LNCAP (cell line): Measurements from ENCODE around the gene ATG9A.

Source experiments
- TF ChIP-seq, protein P1 (sequence below): fragments of 450-650 bp; IDR thresholded peaks from 2 replicates; pipeline ENCODE4 v1.5.1; 2017; ENCODE audit warnings: mild to moderate bottlenecking

Gene ATG9A, protein sequence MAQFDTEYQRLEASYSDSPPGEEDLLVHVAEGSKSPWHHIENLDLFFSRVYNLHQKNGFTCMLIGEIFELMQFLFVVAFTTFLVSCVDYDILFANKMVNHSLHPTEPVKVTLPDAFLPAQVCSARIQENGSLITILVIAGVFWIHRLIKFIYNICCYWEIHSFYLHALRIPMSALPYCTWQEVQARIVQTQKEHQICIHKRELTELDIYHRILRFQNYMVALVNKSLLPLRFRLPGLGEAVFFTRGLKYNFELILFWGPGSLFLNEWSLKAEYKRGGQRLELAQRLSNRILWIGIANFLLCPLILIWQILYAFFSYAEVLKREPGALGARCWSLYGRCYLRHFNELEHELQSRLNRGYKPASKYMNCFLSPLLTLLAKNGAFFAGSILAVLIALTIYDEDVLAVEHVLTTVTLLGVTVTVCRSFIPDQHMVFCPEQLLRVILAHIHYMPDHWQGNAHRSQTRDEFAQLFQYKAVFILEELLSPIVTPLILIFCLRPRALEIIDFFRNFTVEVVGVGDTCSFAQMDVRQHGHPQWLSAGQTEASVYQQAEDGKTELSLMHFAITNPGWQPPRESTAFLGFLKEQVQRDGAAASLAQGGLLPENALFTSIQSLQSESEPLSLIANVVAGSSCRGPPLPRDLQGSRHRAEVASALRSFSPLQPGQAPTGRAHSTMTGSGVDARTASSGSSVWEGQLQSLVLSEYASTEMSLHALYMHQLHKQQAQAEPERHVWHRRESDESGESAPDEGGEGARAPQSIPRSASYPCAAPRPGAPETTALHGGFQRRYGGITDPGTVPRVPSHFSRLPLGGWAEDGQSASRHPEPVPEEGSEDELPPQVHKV

GRCh38 chr2:219229305-219230058, at the start of gene ATG9A, which contains the start of gene ANKZF1:
Gene ATG9A (minus strand): TSS chr2:219229636. CDS start chr2:219228024, 1,612 bp downstream.
Gene ANKZF1 (plus strand): TSS chr2:219229806. CDS start chr2:219230258, 452 bp downstream.
- TF ChIP-seq, protein P1, sequence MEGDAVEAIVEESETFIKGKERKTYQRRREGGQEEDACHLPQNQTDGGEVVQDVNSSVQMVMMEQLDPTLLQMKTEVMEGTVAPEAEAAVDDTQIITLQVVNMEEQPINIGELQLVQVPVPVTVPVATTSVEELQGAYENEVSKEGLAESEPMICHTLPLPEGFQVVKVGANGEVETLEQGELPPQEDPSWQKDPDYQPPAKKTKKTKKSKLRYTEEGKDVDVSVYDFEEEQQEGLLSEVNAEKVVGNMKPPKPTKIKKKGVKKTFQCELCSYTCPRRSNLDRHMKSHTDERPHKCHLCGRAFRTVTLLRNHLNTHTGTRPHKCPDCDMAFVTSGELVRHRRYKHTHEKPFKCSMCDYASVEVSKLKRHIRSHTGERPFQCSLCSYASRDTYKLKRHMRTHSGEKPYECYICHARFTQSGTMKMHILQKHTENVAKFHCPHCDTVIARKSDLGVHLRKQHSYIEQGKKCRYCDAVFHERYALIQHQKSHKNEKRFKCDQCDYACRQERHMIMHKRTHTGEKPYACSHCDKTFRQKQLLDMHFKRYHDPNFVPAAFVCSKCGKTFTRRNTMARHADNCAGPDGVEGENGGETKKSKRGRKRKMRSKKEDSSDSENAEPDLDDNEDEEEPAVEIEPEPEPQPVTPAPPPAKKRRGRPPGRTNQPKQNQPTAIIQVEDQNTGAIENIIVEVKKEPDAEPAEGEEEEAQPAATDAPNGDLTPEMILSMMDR: no peak

- TF ChIP-seq, protein P1: no peak
Measured at GRCh38 chr2:219278655-219279150, 49.3 kb upstream of the ATG9A start.

- TF ChIP-seq, protein P1: peak; percentile 88
Measured at GRCh38 chr2:219277703-219278654, 48.5 kb upstream of the ATG9A start.

GRCh38 chr2:219274361-219274921, 45.0 kb upstream of the ATG9A start:
- TF ChIP-seq, protein P1: no peak

DNA sequence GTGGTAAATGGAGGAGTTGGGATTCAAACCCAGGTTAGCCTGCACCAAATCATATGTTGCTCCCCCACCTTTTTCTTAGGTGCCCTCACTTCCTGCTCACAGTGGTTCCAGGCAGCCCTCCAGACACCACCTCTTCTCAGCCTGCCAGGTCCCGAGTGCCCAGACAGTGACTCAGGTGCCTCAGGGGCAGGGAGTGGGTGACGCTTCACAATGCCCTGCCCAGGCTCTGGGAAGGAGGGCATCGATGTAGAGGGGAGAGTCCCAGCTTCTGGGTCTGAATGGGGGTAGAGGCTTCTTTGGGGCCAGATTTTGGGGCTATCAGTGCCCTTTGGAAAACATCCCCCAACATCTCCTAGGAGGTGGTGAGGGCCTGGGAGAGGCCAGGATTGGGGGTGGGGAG, 44.5 kb upstream of the ATG9A start:
- TF ChIP-seq, protein P1: no peak

DNA sequence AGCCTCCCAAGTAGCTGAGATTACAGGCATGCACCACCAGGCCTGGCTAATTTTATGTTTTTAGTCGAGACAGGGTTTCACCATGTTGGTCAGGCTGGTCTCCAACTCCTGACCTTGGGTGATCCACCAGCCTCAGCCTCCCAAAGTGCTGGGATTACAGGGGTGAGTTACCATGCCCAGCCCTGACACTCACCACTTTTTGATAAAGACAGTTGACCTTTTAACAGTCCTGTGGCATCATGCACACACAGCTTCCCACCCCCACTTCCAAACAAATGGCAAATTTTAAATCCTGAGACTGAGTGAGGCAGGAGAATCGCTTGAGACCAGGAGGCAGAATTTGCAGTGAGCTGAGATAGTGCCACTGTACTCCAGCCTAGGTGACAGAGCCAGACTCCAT, 43.6 kb upstream of the ATG9A start:
- TF ChIP-seq, protein P1: no peak
